HUES64 (cell line): ENCODE data around the gene GATAD2A.

Experiments used
- H3K27ac ChIP-seq: 2 replicates; pipeline ENCODE4 v1.7.0; 2013; ENCODE audit warnings: low read depth, low read length, inconsistent platforms
- H3K27me3 ChIP-seq: 2 replicates; pipeline ENCODE4 v1.6.1; 2013; ENCODE audit warnings: mild to moderate bottlenecking, low read length; ENCODE audit not compliant: insufficient read depth
- H3K36me3 ChIP-seq: 2 replicates; pipeline ENCODE4 v1.6.1; 2013; ENCODE audit warnings: mild to moderate bottlenecking, low read length; ENCODE audit not compliant: insufficient read depth
- H3K4me1 ChIP-seq: 2 replicates; pipeline ENCODE4 v1.6.1; 2013; ENCODE audit warnings: mild to moderate bottlenecking, low read length, moderate library complexity; ENCODE audit not compliant: insufficient read depth
- H3K4me3 ChIP-seq: 2 replicates; pipeline ENCODE4 v1.5.1; 2013; ENCODE audit warnings: mild to moderate bottlenecking, low read length, moderate library complexity
- H3K9ac ChIP-seq: 2 replicates; pipeline ENCODE4 v1.6.1; 2013; ENCODE audit warnings: mild to moderate bottlenecking, low read depth, low read length
- H3K9me3 ChIP-seq: 2 replicates; pipeline ENCODE4 v1.6.1; 2013; ENCODE audit warnings: low read depth, low read length; ENCODE audit not compliant: insufficient read depth
- WGBS: fragments of 150-250, 120-280 bp; methylation state at CpG from one replicate; pipeline ENCODE4 v1.1.7; 2013; ENCODE audit warnings: missing lambda C conversion rate; 5-methylcytosine and 5-hydroxymethylcytosine counted together

GATAD2A gene

GRCh38 chr19:19439176-19439482 lies 33.7 kb downstream of the GATAD2A start:
- 90% methylated on average over 2 of the region's 2 CpGs for WGBS
- Histone ChIP-seq H3K27ac (no peak overlapping the region), H3K27me3 (no peaks in the 10 kb centered on the region), H3K9me3 (no peaks in the 10 kb centered on the region), H3K4me3 (no peak overlapping the region), H3K4me1 (no peaks in the 10 kb centered on the region), H3K36me3 (peaks cover 12% of the 10 kb centered on the region; the same call in 1 of the 2 replicates), H3K9ac (no peak overlapping the region)

- Histone ChIP-seq H3K9me3 (no peaks in the 10 kb centered on the region), H3K9ac (no peak overlapping the region), H3K4me3 (no peak overlapping the region), H3K27me3 (no peaks in the 10 kb centered on the region), H3K27ac (no peak overlapping the region), H3K4me1 (peaks cover 17% of the 10 kb centered on the region; the same call in 1 of the 2 replicates), H3K36me3 (no peaks in the 10 kb centered on the region)
- WGBS, result 97% methylated on average over 9 of the region's 9 CpGs
Observed at GRCh38 chr19:19443283-19443682, 37.8 kb downstream of the GATAD2A start.

- 93% methylated on average over 11 of the region's 11 CpGs for WGBS
- Histone ChIP-seq H3K9ac (no peak overlapping the region), H3K27ac (no peak overlapping the region), H3K36me3 (no peaks in the 10 kb centered on the region), H3K27me3 (no peaks in the 10 kb centered on the region), H3K4me1 (peaks cover 17% of the 10 kb centered on the region; the same call in 1 of the 2 replicates), H3K9me3 (no peaks in the 10 kb centered on the region), H3K4me3 (no peak overlapping the region)
Observed at GRCh38 chr19:19443902-19444680, 38.6 kb downstream of the GATAD2A start.

- Histone ChIP-seq H3K27me3 (no peaks in the 10 kb centered on the region), H3K4me1 (peaks cover 17% of the 10 kb centered on the region; the same call in 1 of the 2 replicates), H3K9ac (no peak overlapping the region), H3K27ac (no peak overlapping the region), H3K4me3 (no peak overlapping the region), H3K9me3 (no peaks in the 10 kb centered on the region), H3K36me3 (no peaks in the 10 kb centered on the region)
- 94% methylated on average over 4 of the region's 4 CpGs for WGBS
Observed at GRCh38 chr19:19444681-19445155, 39.2 kb downstream of the GATAD2A start.

GRCh38 chr19:19445288-19445687 lies 39.8 kb downstream of the GATAD2A start:
- H3K4me3 ChIP-seq, result no peak overlapping the region
- no peaks in the 10 kb centered on the region for H3K9me3 ChIP-seq
- no CpG with 5 or more reads among the region's 1 CpG for WGBS
- H3K27ac ChIP-seq, result no peak overlapping the region
- H3K9ac ChIP-seq, result no peak overlapping the region
- H3K4me1 ChIP-seq, result peaks cover 20% of the 10 kb centered on the region
- H3K27me3 ChIP-seq, result no peaks in the 10 kb centered on the region
- no peaks in the 10 kb centered on the region for H3K36me3 ChIP-seq

- H3K4me1 ChIP-seq, result peaks cover 21% of the 10 kb centered on the region
- no peak overlapping the region for H3K4me3 ChIP-seq
- no peak overlapping the region for H3K9ac ChIP-seq
- H3K9me3 ChIP-seq, result no peaks in the 10 kb centered on the region
- H3K36me3 ChIP-seq, result no peaks in the 10 kb centered on the region
- 77% methylated on average over 9 of the region's 9 CpGs for WGBS
- no peak overlapping the region for H3K27ac ChIP-seq
- H3K27me3 ChIP-seq, result no peaks in the 10 kb centered on the region
Observed at GRCh38 chr19:19445911-19446361, 40.5 kb downstream of the GATAD2A start.

GRCh38 chr19:19446655-19447437 lies 41.4 kb downstream of the GATAD2A start:
- H3K9me3 ChIP-seq, result no peaks in the 10 kb centered on the region
- peaks cover 21% of the 10 kb centered on the region for H3K4me1 ChIP-seq
- H3K36me3 ChIP-seq, result no peaks in the 10 kb centered on the region
- H3K9ac ChIP-seq, result no peak overlapping the region
- no peak overlapping the region for H3K4me3 ChIP-seq
- no peak overlapping the region; the same call in 1 of the 2 replicates for H3K27ac ChIP-seq
- 75% methylated on average over 9 of the region's 9 CpGs for whole genome bisulfite sequencing
- no peaks in the 10 kb centered on the region for H3K27me3 ChIP-seq

- Histone ChIP-seq H3K27ac (no peak overlapping the region), H3K9ac (no peak overlapping the region), H3K9me3 (no peaks in the 10 kb centered on the region), H3K4me3 (no peak overlapping the region), H3K36me3 (no peaks in the 10 kb centered on the region), H3K4me1 (peaks cover 21% of the 10 kb centered on the region), H3K27me3 (no peaks in the 10 kb centered on the region)
- whole genome bisulfite sequencing, result 83% methylated on average over 15 of the region's 15 CpGs
Observed at GRCh38 chr19:19447536-19448237, 42.2 kb downstream of the GATAD2A start.

- Histone ChIP-seq H3K9ac (no peak overlapping the region), H3K4me1 (peaks cover 21% of the 10 kb centered on the region), H3K36me3 (no peaks in the 10 kb centered on the region), H3K4me3 (no peak overlapping the region), H3K27me3 (no peaks in the 10 kb centered on the region), H3K27ac (no peak overlapping the region), H3K9me3 (no peaks in the 10 kb centered on the region)
- WGBS, result 93% methylated on average over 8 of the region's 8 CpGs
Observed at GRCh38 chr19:19448238-19448544, 42.7 kb downstream of the GATAD2A start.

GRCh38 chr19:19451429-19452242 lies 46.2 kb downstream of the GATAD2A start:
- 89% methylated on average over 13 of the region's 13 CpGs for WGBS
- H3K4me1 ChIP-seq, result peaks cover 11% of the 10 kb centered on the region
- no peaks in the 10 kb centered on the region for H3K36me3 ChIP-seq
- no peaks in the 10 kb centered on the region for H3K27me3 ChIP-seq
- no peak overlapping the region for H3K27ac ChIP-seq
- no peak overlapping the region for H3K4me3 ChIP-seq
- H3K9ac ChIP-seq, result no peak overlapping the region
- H3K9me3 ChIP-seq, result no peaks in the 10 kb centered on the region
